Memory B cell (primary cell): Measurements from ENCODE around the gene SH3RF2.

Experiments used
- ATAC-seq: fragments of 150-1000 bp; cut with Tn5 transposase; 2 replicates; pipeline ENCODE4 v1.10.0; 2021; ENCODE audit warnings: low read depth, mild to moderate bottlenecking, moderate library complexity
- DNase-seq, 2 donors: peaks; one replicate each; pipeline ENCODE4 v3.0.0; 2022; ENCODE audit warnings: low spot score in 2 of 2
- H3K27ac Mint-ChIP-seq: one replicate; pipeline ENCODE4 v1.8.0; 2022; ENCODE audit warnings: mild to moderate bottlenecking, moderate library complexity, mixed read lengths
- H3K27me3 Mint-ChIP-seq: one replicate; pipeline ENCODE4 v1.8.0; 2022; ENCODE audit warnings: mixed read lengths
- H3K36me3 Mint-ChIP-seq: one replicate; pipeline ENCODE4 v1.8.0; 2022; ENCODE audit warnings: mild to moderate bottlenecking, mixed read lengths
- H3K4me1 Mint-ChIP-seq: one replicate; pipeline ENCODE4 v1.8.0; 2022; ENCODE audit warnings: mixed read lengths
- H3K4me3 Mint-ChIP-seq: one replicate; pipeline ENCODE4 v1.8.0; 2022; ENCODE audit warnings: mild to moderate bottlenecking, moderate library complexity, mixed read lengths
- H3K9me3 Mint-ChIP-seq: one replicate; pipeline ENCODE4 v1.8.0; 2022; ENCODE audit warnings: mixed read lengths

The SH3RF2 gene

DNA sequence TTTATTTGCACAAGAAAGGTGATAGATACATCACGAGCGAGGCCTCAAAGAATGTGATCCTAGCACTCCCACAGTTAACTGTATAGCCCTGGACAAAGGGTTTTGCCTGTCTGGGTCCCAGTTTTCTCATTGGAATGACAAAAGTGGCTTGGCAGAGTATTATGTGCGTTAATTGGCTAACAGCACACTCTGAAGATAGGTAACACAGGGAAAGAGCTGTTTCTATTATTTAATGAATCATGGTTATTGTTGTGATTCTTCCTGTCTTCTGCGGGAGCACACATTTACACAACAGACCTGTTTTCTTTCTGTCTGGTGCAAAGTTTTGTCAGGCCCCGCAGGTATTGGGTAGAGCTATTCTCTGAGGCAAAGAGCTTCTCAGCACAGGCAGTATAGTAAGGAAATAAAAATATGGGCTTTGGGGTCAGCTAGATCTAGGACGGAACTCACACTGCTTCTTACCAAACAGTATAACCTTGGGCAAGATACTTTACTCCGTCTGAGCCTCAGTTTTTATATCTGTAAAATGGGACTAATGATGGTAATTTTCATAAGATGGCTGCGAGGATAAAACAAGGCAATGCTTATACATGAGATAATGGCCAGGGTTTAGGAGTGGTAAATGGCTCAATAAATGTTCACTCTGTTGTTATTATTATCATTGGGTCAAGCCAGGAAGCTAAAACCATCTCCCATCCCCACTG lies 90.1 kb downstream of the SH3RF2 start:
- no peaks in the 10 kb centered on the region for H3K36me3 Mint-ChIP-seq
- no peak for DNase-seq

DNA sequence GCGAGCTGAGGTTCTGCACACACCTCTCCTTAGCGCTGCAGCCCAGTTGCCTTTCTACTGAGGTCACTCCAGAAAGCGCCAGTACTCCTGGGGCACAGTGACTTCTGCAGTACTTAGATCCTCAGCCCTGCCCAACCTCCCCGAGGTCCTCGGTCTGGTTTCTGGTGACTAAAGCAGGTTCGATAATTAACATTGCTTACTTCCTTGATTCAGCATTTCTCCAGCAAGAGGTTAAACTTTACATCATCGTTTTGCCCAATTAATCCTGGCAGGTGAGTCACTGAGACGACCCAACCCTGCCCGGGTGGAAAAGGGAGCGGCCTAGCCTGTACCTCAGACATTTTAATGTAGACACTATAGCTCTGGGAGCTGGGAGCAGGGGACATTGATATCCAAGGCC lies 91.4 kb downstream of the SH3RF2 start:
- Mint-ChIP-seq H3K4me3 (no peak overlapping the region), H3K9me3 (no peaks in the 10 kb centered on the region), H3K4me1 (no peaks in the 10 kb centered on the region), H3K36me3 (no peaks in the 10 kb centered on the region), H3K27ac (no peak overlapping the region), H3K27me3 (peaks cover 12% of the 10 kb centered on the region)
- DNase-seq (no peak), ATAC-seq (no peak)

More for the DNA sequence above, 90.1 kb downstream of the SH3RF2 start:
- ATAC-seq: no peak
- H3K4me1 Mint-ChIP-seq: no peaks in the 10 kb centered on the region
- H3K4me3 Mint-ChIP-seq: no peak overlapping the region
- H3K27ac Mint-ChIP-seq: no peak overlapping the region
- no peaks in the 10 kb centered on the region for H3K9me3 Mint-ChIP-seq
- H3K27me3 Mint-ChIP-seq: peaks cover 12% of the 10 kb centered on the region

DNA sequence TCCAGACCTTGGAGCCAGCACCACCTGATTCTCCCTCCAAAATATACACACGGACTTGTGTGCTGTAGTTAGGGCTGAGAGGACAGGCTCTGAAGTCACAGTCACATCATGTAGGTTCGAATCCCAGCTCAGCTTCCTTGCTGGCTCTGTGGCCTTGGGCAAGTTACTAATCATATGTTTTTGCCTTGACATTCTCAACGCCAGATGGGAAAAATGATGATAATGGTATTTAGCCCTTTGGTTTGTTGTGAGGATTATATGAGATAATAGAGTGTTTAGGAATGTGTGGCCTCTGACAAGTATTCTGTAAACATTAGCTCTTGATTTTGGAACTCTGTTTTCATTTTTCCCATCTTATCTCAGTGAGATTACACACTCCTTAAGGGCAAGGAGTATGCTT lies 96.5 kb downstream of the SH3RF2 start:
- DNase-seq (no peak), ATAC-seq (no peak)
- Mint-ChIP-seq H3K27ac (no peak overlapping the region), H3K4me1 (no peaks in the 10 kb centered on the region), H3K36me3 (no peaks in the 10 kb centered on the region), H3K9me3 (no peaks in the 10 kb centered on the region), H3K27me3 (peaks cover 10% of the 10 kb centered on the region), H3K4me3 (no peak overlapping the region)

DNA sequence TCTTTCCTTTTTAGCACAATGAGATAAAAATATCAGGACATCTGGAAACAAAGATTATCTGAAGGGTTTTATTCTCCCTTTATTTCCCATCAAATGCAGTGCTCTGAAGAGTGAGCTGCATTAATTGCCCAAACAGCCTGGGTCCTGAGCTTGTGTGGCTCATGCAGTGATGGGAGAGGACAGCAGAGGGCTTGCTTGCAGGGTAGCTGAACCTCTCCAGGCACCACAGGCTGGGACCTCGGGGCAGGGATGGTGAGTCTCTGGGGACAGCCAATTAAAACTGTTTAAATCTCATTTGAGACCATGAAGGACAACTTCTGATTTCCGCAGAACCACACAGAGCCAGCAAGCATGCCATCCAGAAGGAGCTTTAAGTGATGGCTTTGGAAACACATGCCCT lies 97.7 kb downstream of the SH3RF2 start:
- H3K9me3 Mint-ChIP-seq: no peaks in the 10 kb centered on the region
- no peak for ATAC-seq
- no peaks in the 10 kb centered on the region for H3K4me1 Mint-ChIP-seq
- peaks cover 6% of the 10 kb centered on the region for H3K27me3 Mint-ChIP-seq
- no peak for DNase-seq
- no peak overlapping the region for H3K4me3 Mint-ChIP-seq
- no peaks in the 10 kb centered on the region for H3K36me3 Mint-ChIP-seq
- no peak overlapping the region for H3K27ac Mint-ChIP-seq

DNA sequence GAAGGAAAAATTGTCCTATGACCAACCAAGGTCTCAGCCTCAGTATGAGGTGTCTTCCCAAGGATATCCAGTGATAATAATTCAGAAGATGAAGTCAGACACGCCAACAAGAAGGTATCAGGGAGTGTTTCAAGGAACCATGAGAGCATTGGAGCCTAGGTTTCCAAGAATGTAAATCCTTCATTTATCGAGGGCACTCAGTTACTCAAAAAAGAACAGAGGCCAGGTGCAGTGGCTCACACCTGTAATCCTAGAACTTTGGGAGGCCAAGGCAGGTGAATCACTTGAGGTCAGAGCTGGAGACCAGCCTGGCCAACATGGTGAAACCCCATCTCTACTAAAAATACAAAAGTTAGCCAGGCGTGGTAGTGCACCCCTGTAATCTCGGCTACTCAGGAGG lies 98.2 kb downstream of the SH3RF2 start:
- Mint-ChIP-seq H3K27ac (no peak overlapping the region), H3K4me3 (no peak overlapping the region), H3K36me3 (no peaks in the 10 kb centered on the region), H3K27me3 (peaks cover 6% of the 10 kb centered on the region), H3K9me3 (no peaks in the 10 kb centered on the region), H3K4me1 (no peaks in the 10 kb centered on the region)
- DNase-seq (no peak), ATAC-seq (no peak)

DNA sequence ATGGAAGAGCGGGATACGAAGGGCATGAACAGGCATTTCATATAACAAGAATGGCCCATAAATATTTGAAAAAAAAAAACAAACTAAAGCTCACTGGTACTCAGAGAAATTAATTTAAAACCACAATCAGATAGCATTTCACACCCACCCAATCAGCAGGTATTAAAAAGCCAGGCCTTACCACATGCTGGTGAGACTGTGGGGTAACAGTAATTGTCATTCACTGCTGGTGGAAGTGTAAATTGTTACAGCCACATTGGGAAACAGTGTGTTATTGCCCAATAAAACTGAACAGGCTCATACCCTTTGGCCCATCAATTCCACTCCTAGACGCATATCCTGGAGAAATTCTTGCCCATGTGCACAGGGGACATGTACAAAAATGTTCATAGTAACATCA lies 103.0 kb downstream of the SH3RF2 start:
- Mint-ChIP-seq H3K4me3 (no peak overlapping the region), H3K36me3 (no peaks in the 10 kb centered on the region), H3K27ac (no peak overlapping the region), H3K4me1 (peaks cover 2% of the 10 kb centered on the region), H3K27me3 (peaks cover 7% of the 10 kb centered on the region), H3K9me3 (no peaks in the 10 kb centered on the region)
- DNase-seq (no peak), ATAC-seq (no peak)

DNA sequence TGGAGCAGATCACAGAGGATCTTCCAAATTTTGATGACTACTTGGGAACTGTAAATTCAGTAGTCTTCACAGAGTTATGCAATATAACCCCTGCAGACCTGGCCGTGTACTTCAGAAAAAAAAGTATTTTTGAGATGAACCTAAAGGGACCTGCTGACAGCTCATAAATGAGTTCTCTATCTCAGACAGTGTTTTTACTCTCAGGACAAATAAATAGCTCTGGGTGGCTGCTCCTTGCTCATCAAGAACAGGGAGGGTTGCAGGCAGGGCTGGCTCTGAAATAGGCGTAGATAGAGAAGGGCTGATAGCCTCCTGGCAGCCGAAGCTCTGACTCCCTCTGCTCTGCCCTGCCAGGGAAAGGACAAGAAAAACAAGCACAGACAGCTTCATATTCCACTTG lies 104.1 kb downstream of the SH3RF2 start:
- no peaks in the 10 kb centered on the region for H3K9me3 Mint-ChIP-seq
- peaks cover 6% of the 10 kb centered on the region for H3K27me3 Mint-ChIP-seq
- H3K36me3 Mint-ChIP-seq: no peaks in the 10 kb centered on the region
- DNase-seq (no peak), ATAC-seq (no peak)
- peaks cover 2% of the 10 kb centered on the region for H3K4me1 Mint-ChIP-seq
- H3K27ac Mint-ChIP-seq: no peak overlapping the region
- no peak overlapping the region for H3K4me3 Mint-ChIP-seq

DNA sequence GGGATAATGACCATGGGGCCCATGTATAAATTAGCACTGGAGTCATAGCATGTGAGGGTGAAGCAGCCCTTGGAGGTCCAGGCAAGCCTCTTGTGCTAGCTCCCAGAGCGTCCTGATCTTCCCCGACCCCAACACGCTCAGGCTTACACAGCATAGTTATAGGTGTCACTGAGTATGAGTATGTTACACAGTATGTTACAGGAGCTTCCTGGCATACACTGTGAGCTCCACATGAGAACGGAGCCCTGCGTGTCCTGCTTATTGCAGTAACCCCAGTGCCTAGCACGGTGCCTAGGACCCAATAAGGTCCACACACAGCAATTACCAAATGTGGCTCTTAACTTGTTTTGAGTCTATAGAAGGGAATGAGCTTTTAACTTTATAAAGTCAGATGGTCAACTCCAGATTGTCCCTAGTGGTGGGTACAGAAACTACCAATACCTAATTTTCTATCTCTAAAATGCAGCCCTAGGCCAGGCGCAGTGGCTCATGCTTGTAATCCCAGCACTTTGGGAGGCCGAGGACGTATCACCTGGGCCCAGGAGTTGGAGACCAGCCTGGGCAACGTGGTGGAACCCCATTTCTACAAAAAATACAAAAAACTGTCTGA lies 104.9 kb downstream of the SH3RF2 start:
- Mint-ChIP-seq H3K27ac (no peak overlapping the region), H3K4me3 (no peak overlapping the region), H3K4me1 (peaks cover 2% of the 10 kb centered on the region), H3K36me3 (no peaks in the 10 kb centered on the region), H3K9me3 (peaks cover 1% of the 10 kb centered on the region), H3K27me3 (peaks cover 6% of the 10 kb centered on the region)
- no peak for DNase-seq
- no peak for ATAC-seq

DNA sequence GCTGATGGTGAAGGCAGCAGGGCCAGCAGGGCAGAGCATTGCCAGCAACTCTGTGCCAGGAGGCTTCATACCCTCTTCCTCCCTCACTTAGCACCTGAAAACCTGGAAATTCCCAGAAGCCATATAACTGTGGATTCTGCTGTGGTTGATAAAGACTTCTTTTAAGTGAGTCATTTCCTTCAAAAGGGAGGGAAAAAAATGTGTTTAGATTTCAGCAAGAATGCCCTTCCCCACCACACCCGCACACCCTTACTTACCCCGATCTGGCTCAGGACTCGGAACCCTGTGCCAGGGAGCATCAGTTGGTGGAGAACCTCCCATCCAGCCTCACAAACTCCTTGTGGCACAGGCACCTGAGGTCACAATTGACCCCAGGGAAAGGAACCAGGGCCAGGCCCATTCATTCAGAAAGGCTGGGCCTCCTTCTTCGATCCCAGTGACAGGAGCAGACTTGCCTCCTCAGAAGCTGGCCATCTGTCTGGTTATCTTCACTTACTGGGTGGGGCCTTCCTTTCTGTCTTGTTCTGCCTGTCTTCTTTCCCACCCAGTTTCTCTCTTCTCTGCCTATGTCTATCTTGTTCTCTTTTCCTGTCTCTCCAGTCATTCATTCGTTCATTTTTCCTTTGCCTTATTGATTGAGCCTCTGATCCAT lies 106.4 kb downstream of the SH3RF2 start:
- ATAC-seq (no peak), DNase-seq (no peak)
- Mint-ChIP-seq H3K27ac (no peak overlapping the region), H3K27me3 (peaks cover 6% of the 10 kb centered on the region), H3K4me3 (no peak overlapping the region), H3K9me3 (peaks cover 1% of the 10 kb centered on the region), H3K4me1 (peaks cover 2% of the 10 kb centered on the region), H3K36me3 (no peaks in the 10 kb centered on the region)

DNA sequence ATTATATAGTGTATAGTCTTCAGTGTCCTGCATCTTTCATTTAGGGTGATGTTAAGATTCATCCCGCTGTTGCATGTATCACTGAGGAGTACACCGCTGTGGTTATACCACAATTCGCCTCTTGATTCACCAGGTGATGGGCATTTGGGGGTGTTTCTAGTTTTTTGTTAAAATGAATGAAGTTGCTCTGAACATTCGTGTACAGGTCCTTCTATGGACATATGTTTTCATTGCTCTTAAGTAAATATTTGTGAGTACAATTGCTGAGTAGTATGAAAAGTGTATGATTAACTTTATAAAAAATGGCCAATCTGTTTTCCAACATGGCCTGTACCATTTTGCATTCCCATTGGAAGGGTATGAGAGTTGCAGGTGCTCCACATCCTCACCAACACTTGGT lies 107.3 kb downstream of the SH3RF2 start:
- peaks cover 2% of the 10 kb centered on the region for H3K4me1 Mint-ChIP-seq
- H3K36me3 Mint-ChIP-seq: no peaks in the 10 kb centered on the region
- H3K4me3 Mint-ChIP-seq: no peak overlapping the region
- no peak for DNase-seq
- H3K27ac Mint-ChIP-seq: no peak overlapping the region
- H3K27me3 Mint-ChIP-seq: peaks cover 6% of the 10 kb centered on the region
- ATAC-seq: no peak
- H3K9me3 Mint-ChIP-seq: peaks cover 1% of the 10 kb centered on the region

DNA sequence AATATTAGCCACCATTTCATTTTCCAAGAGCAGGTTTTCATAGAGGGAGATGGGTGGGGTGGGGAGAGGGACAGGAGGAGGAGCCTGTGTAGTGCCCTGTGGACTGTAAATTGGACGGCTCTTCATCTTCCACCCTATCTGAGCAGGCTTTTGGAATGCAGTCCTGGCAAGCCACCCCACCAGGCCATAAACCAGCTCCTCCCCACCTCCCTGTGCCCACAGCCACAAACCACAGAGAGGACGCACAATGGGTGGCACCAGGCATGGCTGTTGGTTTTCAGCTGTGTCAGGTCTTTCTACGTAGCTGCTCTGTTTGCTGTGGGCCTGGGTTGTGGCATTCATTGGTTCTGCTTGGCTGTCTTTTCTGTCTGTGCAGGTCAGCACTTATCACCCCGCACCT lies 111.0 kb downstream of the SH3RF2 start:
- ATAC-seq: no peak
- H3K9me3 Mint-ChIP-seq: peaks cover 1% of the 10 kb centered on the region

DNA sequence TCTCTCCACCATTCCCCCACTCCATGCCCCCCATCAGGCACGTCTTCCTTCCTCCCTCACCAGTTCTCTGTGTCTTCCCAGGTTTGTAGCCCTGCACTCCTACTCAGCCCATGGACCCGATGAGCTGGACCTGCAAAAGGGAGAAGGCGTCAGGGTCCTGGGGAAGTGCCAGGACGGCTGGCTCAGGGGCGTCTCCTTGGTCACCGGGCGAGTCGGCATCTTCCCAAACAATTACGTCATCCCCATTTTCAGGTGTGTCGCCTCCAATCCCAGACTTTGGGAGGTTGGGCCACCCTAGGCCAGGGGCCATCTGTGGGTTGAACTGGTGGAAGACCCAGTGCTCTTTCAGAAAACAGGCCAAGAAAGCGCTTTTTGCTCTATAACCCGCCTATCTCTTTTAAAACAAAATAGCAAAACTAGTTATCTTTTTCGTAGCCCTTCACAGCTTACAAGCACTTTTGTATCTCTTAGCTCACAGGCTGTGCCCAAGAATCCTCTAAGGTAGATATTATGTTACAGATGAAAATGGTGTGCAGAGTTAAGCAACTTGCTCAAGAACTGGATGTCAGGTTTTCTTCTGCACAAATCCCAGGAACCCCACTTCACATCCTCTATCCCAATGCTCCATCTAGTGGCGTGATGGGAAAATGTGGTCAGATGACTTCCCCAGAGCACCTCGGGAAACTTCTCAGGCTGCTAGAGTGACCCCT lies 112.8 kb downstream of the SH3RF2 start:
- Mint-ChIP-seq H3K27ac (no peak overlapping the region), H3K4me1 (no peaks in the 10 kb centered on the region), H3K36me3 (no peaks in the 10 kb centered on the region), H3K27me3 (peaks cover 15% of the 10 kb centered on the region), H3K9me3 (peaks cover 1% of the 10 kb centered on the region), H3K4me3 (no peak overlapping the region)
- DNase-seq (no peak), ATAC-seq (no peak)

More for the DNA sequence above, 111.0 kb downstream of the SH3RF2 start:
- H3K4me1 Mint-ChIP-seq: no peaks in the 10 kb centered on the region
- no peak overlapping the region for H3K27ac Mint-ChIP-seq
- no peak for DNase-seq
- H3K27me3 Mint-ChIP-seq: peaks cover 17% of the 10 kb centered on the region
- no peaks in the 10 kb centered on the region for H3K36me3 Mint-ChIP-seq
- H3K4me3 Mint-ChIP-seq: no peak overlapping the region

DNA sequence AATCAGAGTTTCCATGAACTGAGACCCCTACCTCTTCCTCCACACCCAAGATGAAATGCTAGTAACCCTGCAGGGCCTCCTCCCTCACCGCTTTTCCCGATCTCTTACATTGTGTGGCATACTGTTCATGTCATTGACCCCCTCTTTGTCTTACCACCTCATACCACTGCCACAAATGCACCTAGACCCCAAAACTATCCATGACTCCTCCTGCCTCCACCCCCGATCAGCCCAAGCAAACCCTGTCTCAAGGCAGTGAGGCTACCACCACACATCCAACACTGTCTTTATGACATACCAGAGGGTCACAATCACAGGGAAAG lies 113.3 kb downstream of the SH3RF2 start:
- Mint-ChIP-seq H3K9me3 (peaks cover 1% of the 10 kb centered on the region), H3K27ac (no peak overlapping the region), H3K27me3 (peaks cover 13% of the 10 kb centered on the region), H3K36me3 (no peaks in the 10 kb centered on the region), H3K4me1 (no peaks in the 10 kb centered on the region), H3K4me3 (no peak overlapping the region)
- no peak for ATAC-seq
- DNase-seq: no peak

DNA sequence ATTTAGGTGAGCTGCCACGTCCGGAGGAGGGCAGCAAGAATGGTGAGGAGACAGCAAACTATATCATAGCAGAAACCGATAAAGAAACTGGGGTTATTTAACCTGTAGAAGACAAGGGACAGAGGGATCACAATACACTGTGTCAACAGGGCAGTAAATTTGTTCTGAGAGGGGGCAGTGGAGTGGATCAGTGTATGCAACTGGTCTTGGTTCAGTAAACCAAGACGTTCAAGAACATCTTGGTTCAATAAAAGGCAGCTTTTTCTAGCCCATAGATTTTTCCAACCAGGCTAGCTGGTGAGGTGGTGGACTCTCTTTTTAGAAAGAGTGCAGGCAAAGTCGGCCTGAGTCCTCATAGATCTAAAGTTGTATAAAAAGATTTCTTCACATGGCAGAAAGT lies 113.7 kb downstream of the SH3RF2 start:
- Mint-ChIP-seq H3K4me3 (no peak overlapping the region), H3K9me3 (peaks cover 1% of the 10 kb centered on the region), H3K36me3 (no peaks in the 10 kb centered on the region), H3K27ac (no peak overlapping the region), H3K27me3 (peaks cover 13% of the 10 kb centered on the region), H3K4me1 (no peaks in the 10 kb centered on the region)
- DNase-seq (no peak), ATAC-seq (no peak)
